OCI-LY1 (cell line): ENCODE measurements around the gene ALDH16A1.

ENCODE experiments used
- H2AFZ ChIP-seq: fragments of 200-600 bp; sonication (generic), shearing (Covaris generic); 2 replicates; pipeline ENCODE4 v1.6.0; 2014; ENCODE audit warnings: antibody characterized with exemption, mild to moderate bottlenecking, low read length
- H3F3A ChIP-seq: fragments of 200-600 bp; sonication (generic), shearing (Covaris generic); 2 replicates; pipeline ENCODE4 v1.6.0; 2014; ENCODE audit warnings: mild to moderate bottlenecking, antibody characterized with exemption, low read length, moderate library complexity; ENCODE audit not compliant: insufficient read depth
- H3K27ac ChIP-seq: fragments of 200-600 bp; sonication (generic); 2 replicates; pipeline ENCODE4 v1.5.1; 2014; ENCODE audit warnings: low read length, mixed run types, mild to moderate bottlenecking, low read depth; ENCODE audit not compliant: poor library complexity, severe bottlenecking
- H3K27me3 ChIP-seq: fragments of 200-600 bp; sonication (generic); 2 replicates; pipeline ENCODE4 v1.6.0; 2014; ENCODE audit warnings: antibody characterized with exemption, mild to moderate bottlenecking, low read length, moderate library complexity; ENCODE audit not compliant: insufficient read depth
- H3K36me3 ChIP-seq: fragments of 200-600 bp; sonication (generic); 2 replicates; pipeline ENCODE4 v1.6.1; 2014; ENCODE audit warnings: mild to moderate bottlenecking, antibody characterized with exemption, low read length, moderate library complexity, mixed read lengths; ENCODE audit not compliant: insufficient read depth
- H3K4me1 ChIP-seq: fragments of 200-600 bp; sonication (generic); 2 replicates; pipeline ENCODE4 v1.5.1; 2014; ENCODE audit warnings: mild to moderate bottlenecking, low read length, moderate library complexity; ENCODE audit not compliant: insufficient read depth, severe bottlenecking
- H3K4me2 ChIP-seq: fragments of 200-600 bp; sonication (generic), shearing (Covaris generic); 2 replicates; pipeline ENCODE4 v1.6.1; 2014; ENCODE audit warnings: low read length
- H3K4me3 ChIP-seq: fragments of 200-600 bp; sonication (generic); 2 replicates; pipeline ENCODE4 v1.5.1; 2014; ENCODE audit warnings: low read length, low read depth, mild to moderate bottlenecking, mixed read lengths; ENCODE audit not compliant: poor library complexity, severe bottlenecking
- H3K79me2 ChIP-seq: fragments of 200-600 bp; shearing (Covaris generic); 2 replicates; pipeline ENCODE4 v1.6.1; 2016; ENCODE audit warnings: mixed run types, low read length, mixed read lengths; ENCODE audit not compliant: insufficient read depth
- H3K9ac ChIP-seq: fragments of 200-600 bp; sonication (generic), shearing (Covaris generic); 2 replicates; pipeline ENCODE4 v1.6.1; 2014; ENCODE audit warnings: mild to moderate bottlenecking, low read length, mixed read lengths
- H3K9me2 ChIP-seq: fragments of 200-600 bp; sonication (generic), shearing (Covaris generic); 2 replicates; pipeline ENCODE4 v1.6.1; 2014; ENCODE audit warnings: low read depth, mild to moderate bottlenecking, low read length, mixed read lengths
- H3K9me3 ChIP-seq: fragments of 200-600 bp; shearing (Covaris generic); 2 replicates; pipeline ENCODE4 v1.6.1; 2014; ENCODE audit warnings: low read length, mixed read lengths
- H4K20me1 ChIP-seq: fragments of 200-600 bp; sonication (generic), shearing (Covaris generic); 2 replicates; pipeline ENCODE4 v1.6.0; 2016; ENCODE audit warnings: mild to moderate bottlenecking, low read length; ENCODE audit not compliant: insufficient read depth
- CTCF ChIP-seq: fragments of 200-600 bp; sonication (generic), shearing (Covaris generic); IDR thresholded peaks from 2 replicates; pipeline ENCODE4 v1.5.1; 2017; ENCODE audit warnings: mild to moderate bottlenecking, antibody characterized with exemption, low read length, moderate library complexity, mixed read lengths
- EZH2 ChIP-seq: fragments of 200-600 bp; sonication (generic), shearing (Covaris generic); IDR thresholded peaks from 2 replicates; pipeline ENCODE4 v1.8.0; 2017; ENCODE audit warnings: borderline replicate concordance, mixed run types, mild to moderate bottlenecking, antibody characterized with exemption, low read length, moderate library complexity, mixed read lengths

Gene ALDH16A1

GRCh38 chr19:49506575-49507105 is 53.6 kb downstream of the ALDH16A1 start:
- no peaks in the 10 kb centered on the region for H3K4me1 ChIP-seq
- H4K20me1 ChIP-seq = no peaks in the 10 kb centered on the region
- no peak overlapping the region for H3K4me3 ChIP-seq
- H3K9ac ChIP-seq = no peak overlapping the region
- H2AFZ ChIP-seq = no peak overlapping the region
- no peak overlapping the region for H3K4me2 ChIP-seq
- H3K27me3 ChIP-seq = no peaks in the 10 kb centered on the region
- H3K79me2 ChIP-seq = no peaks in the 10 kb centered on the region
- peak; percentile 90 for TF ChIP-seq CTCF
- no peak for TF ChIP-seq EZH2
- no peaks in the 10 kb centered on the region for H3F3A ChIP-seq
- H3K9me3 ChIP-seq = no peaks in the 10 kb centered on the region
- H3K27ac ChIP-seq = no peak overlapping the region
- H3K9me2 ChIP-seq = no peaks in the 10 kb centered on the region
- H3K36me3 ChIP-seq = no peaks in the 10 kb centered on the region

GRCh38 chr19:49507803-49508494 is 54.9 kb downstream of the ALDH16A1 start:
- no peak for TF ChIP-seq CTCF
- no peak for TF ChIP-seq EZH2
- Histone ChIP-seq H3K79me2 (no peaks in the 10 kb centered on the region), H2AFZ (no peak overlapping the region), H3K9ac (no peak overlapping the region), H3K4me2 (no peak overlapping the region), H3K9me2 (no peaks in the 10 kb centered on the region), H3K9me3 (no peaks in the 10 kb centered on the region), H3K36me3 (no peaks in the 10 kb centered on the region), H3F3A (no peaks in the 10 kb centered on the region), H3K27me3 (no peaks in the 10 kb centered on the region), H3K27ac (no peak overlapping the region), H3K4me3 (no peak overlapping the region), H4K20me1 (no peaks in the 10 kb centered on the region), H3K4me1 (no peaks in the 10 kb centered on the region)

GRCh38 chr19:49512970-49513745 is 60.1 kb downstream of the ALDH16A1 start:
- TF ChIP-seq EZH2 (no peak), CTCF (no peak)
- Histone ChIP-seq H3K4me1 (peaks cover 12% of the 10 kb centered on the region), H3K27me3 (no peaks in the 10 kb centered on the region; the same call in 1 of the 2 replicates), H3K36me3 (no peaks in the 10 kb centered on the region), H3K9me2 (no peaks in the 10 kb centered on the region), H3K9me3 (no peaks in the 10 kb centered on the region), H3K9ac (peak overlapping the region; percentile 70), H3K79me2 (no peaks in the 10 kb centered on the region), H3K27ac (no peak overlapping the region), H3F3A (no peaks in the 10 kb centered on the region), H3K4me3 (peak overlapping the region; percentile 68), H4K20me1 (no peaks in the 10 kb centered on the region), H2AFZ (no peak overlapping the region), H3K4me2 (peak overlapping the region; percentile 77)
